PC-3 (cell line): ENCODE data around the gene PDE11A. TPM values are rescaled to one million over a fixed set of nuclear protein-coding genes. Genes with fewer than 3 reads are reported as not detected.
A peak's percentile ranks its signal among the peaks of the same experiment; 100 is the strongest.

Experiments used
- ATAC-seq: fragments of 200-7000 bp; cut with Tn5 transposase; 2 replicates; pipeline ENCODE4 v1.9.1; 2020; ENCODE audit warnings: mild to moderate bottlenecking, moderate library complexity
- BruUV-seq: library from RNA; stranded (reverse); fragments of 400-500 nt; replicated peaks from 2 replicates; lab custom pipeline; 2021; lab: Mats Ljungman, UMichigan
- CTCF ChIA-PET: fragments of 300-600 bp; sonication (Branson Sonifier 250); formaldehyde crosslinking; loops from one replicate; lab custom pipeline; 2022; ENCODE audit warnings: antibody characterized with exemption; lab: Charles Lee
- POLR2A ChIA-PET: fragments of 300-600 bp; sonication (Branson Sonifier 250); formaldehyde crosslinking; loops from one replicate; lab custom pipeline; 2022; ENCODE audit warnings: antibody characterized with exemption; ENCODE audit not compliant: unreplicated experiment; lab: Charles Lee
- DNase-seq: peaks from one replicate; pipeline ENCODE4 v3.0.0-alpha.2; 2015
- H2AFZ ChIP-seq: fragments of 300-600 bp; sonication (generic); 2 replicates; pipeline ENCODE4 v1.6.0; 2016; ENCODE audit warnings: antibody characterized with exemption, low read length
- H3F3A ChIP-seq: fragments of 300-600 bp; sonication (generic); one replicate; pipeline ENCODE4 v1.6.0; 2017; ENCODE audit warnings: antibody characterized with exemption, low read length, control low read depth, mild to moderate bottlenecking; ENCODE audit not compliant: unreplicated experiment
- H3K27ac ChIP-seq: fragments of 300-600 bp; sonication (generic); 2 replicates; pipeline ENCODE4 v1.5.1; 2016; ENCODE audit warnings: mild to moderate bottlenecking, low read length
- H3K27me3 ChIP-seq: fragments of 300-600 bp; sonication (generic); 2 replicates; pipeline ENCODE4 v1.6.1; 2016; ENCODE audit warnings: low read length, mixed read lengths
- H3K36me3 ChIP-seq: fragments of 300-600 bp; sonication (generic); 2 replicates; pipeline ENCODE4 v1.6.1; 2016; ENCODE audit warnings: low read depth, mixed run types, low read length, mixed read lengths
- H3K4me1 ChIP-seq: fragments of 300-600 bp; sonication (generic); 2 replicates; pipeline ENCODE4 v1.5.1; 2016; ENCODE audit warnings: low read length; ENCODE audit not compliant: insufficient read depth
- H3K4me2 ChIP-seq: fragments of 300-600 bp; sonication (generic); 2 replicates; pipeline ENCODE4 v1.6.0; 2016; ENCODE audit warnings: low read length
- H3K4me3 ChIP-seq: fragments of 300-600 bp; sonication (generic); 2 replicates; pipeline ENCODE4 v1.5.1; 2016; ENCODE audit warnings: mild to moderate bottlenecking, low read length, mixed read lengths
- H3K79me2 ChIP-seq: fragments of 300-600 bp; sonication (generic); 2 replicates; pipeline ENCODE4 v1.6.1; 2017; ENCODE audit warnings: low read length, mixed read lengths
- H3K9ac ChIP-seq: fragments of 300-600 bp; sonication (generic); 2 replicates; pipeline ENCODE4 v1.6.0; 2016; ENCODE audit warnings: mild to moderate bottlenecking, low read length
- H3K9me2 ChIP-seq: fragments of 300-600 bp; sonication (generic); replicated peaks from 2 replicates; pipeline ENCODE4 v1.6.1; 2016; ENCODE audit warnings: mixed run types, low read length, mixed read lengths
- H3K9me3 ChIP-seq: fragments of 300-600 bp; sonication (generic); 2 replicates; pipeline ENCODE4 v1.6.1; 2016; ENCODE audit warnings: low read length, mixed read lengths
- H4K20me1 ChIP-seq: fragments of 300-600 bp; sonication (generic); 2 replicates; pipeline ENCODE4 v1.6.1; 2016; ENCODE audit warnings: low read length, mixed read lengths
- EZH2 ChIP-seq: fragments of 300-600 bp; sonication (generic); IDR thresholded peaks from one replicate; pipeline ENCODE4 v1.6.1; 2017; ENCODE audit warnings: antibody characterized with exemption, mild to moderate bottlenecking, low read length; ENCODE audit not compliant: unreplicated experiment
- EZH2phosphoT487 ChIP-seq: fragments of 300-600 bp; sonication (generic); IDR thresholded peaks from 2 replicates; pipeline ENCODE4 v1.6.1; 2018; ENCODE audit warnings: mild to moderate bottlenecking, antibody characterized with exemption, low read length, borderline replicate concordance
- intact Hi-C: fragments of 100-400 bp; cut with micrococcal nuclease; formaldehyde crosslinking; loops from 2 replicates; pipeline ENCODE4 v1.9.0; 2023
- total RNA-seq: library from RNA; depleted of rRNA; stranded (reverse); fragments of >200 nt; gene quantifications from 2 replicates; pipeline ENCODE4 v1.2.3, GENCODE V29; 2014
- TF ChIP-seq, protein P1 (sequence below): fragments of 300-600 bp; sonication (generic); conservative IDR thresholded peaks from 2 replicates; pipeline ENCODE4 v1.5.1; 2017; ENCODE audit warnings: antibody characterized with exemption, low read depth, mild to moderate bottlenecking, low read length

The PDE11A gene
- total RNA-seq, 1 experiment from 2014 or later, result 0.15 TPM

DNA sequence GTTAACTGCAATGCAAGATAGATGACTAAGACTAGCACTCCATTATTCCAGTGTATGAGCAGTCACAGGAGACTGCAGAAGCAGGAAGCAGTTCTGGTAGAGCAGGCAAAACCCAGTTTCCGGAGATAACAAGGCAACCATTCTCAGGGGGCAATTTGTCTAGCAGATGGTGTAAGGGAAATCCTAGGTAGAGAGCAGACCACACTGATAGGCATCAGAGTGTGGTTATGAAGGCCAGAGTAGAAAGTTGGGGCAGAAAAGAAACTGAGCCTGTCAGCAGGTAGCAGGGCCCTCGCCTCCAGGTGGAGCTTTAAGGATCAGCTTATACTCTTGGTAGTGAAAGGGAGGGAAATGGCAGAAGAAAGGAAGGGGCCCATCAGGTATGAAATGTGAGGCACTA, 164.4 kb downstream of the PDE11A start:
- no peak overlapping the region for H3K4me3 ChIP-seq
- no peak overlapping the region for H2AFZ ChIP-seq
- DNase-seq, result no peak
- H3K4me1 ChIP-seq, result no peaks in the 10 kb centered on the region
- no peaks in the 10 kb centered on the region for H3K36me3 ChIP-seq
- no peaks in the 10 kb centered on the region for H4K20me1 ChIP-seq
- H3K79me2 ChIP-seq, result no peaks in the 10 kb centered on the region
- intact Hi-C loops, result loop anchor here (10.0 kb wide), 1 partner anchor 507 kb away; no protein-coding TSS in a partner anchor
- H3K4me2 ChIP-seq, result no peak overlapping the region
- no peaks in the 10 kb centered on the region for H3K9me3 ChIP-seq
- H3K9ac ChIP-seq, result no peak overlapping the region
- no peaks in the 10 kb centered on the region for H3K27me3 ChIP-seq
- ATAC-seq, result no peak
- no peaks in the 10 kb centered on the region for H3F3A ChIP-seq
- BruUV-seq, result no TSS peak
- TF ChIP-seq, protein P1, sequence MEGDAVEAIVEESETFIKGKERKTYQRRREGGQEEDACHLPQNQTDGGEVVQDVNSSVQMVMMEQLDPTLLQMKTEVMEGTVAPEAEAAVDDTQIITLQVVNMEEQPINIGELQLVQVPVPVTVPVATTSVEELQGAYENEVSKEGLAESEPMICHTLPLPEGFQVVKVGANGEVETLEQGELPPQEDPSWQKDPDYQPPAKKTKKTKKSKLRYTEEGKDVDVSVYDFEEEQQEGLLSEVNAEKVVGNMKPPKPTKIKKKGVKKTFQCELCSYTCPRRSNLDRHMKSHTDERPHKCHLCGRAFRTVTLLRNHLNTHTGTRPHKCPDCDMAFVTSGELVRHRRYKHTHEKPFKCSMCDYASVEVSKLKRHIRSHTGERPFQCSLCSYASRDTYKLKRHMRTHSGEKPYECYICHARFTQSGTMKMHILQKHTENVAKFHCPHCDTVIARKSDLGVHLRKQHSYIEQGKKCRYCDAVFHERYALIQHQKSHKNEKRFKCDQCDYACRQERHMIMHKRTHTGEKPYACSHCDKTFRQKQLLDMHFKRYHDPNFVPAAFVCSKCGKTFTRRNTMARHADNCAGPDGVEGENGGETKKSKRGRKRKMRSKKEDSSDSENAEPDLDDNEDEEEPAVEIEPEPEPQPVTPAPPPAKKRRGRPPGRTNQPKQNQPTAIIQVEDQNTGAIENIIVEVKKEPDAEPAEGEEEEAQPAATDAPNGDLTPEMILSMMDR, result no peak
- TF ChIP-seq EZH2phosphoT487 (no peak), EZH2 (no peak)
- H3K9me2 ChIP-seq, result no peaks in the 10 kb centered on the region
- ChIA-PET CTCF (interaction anchor here (0.6 kb wide), 1 partner anchor 59 kb away, joined by 3 read pairs; no protein-coding TSS in a partner anchor), POLR2A (no interaction called here)
- H3K27ac ChIP-seq, result no peak overlapping the region

DNA sequence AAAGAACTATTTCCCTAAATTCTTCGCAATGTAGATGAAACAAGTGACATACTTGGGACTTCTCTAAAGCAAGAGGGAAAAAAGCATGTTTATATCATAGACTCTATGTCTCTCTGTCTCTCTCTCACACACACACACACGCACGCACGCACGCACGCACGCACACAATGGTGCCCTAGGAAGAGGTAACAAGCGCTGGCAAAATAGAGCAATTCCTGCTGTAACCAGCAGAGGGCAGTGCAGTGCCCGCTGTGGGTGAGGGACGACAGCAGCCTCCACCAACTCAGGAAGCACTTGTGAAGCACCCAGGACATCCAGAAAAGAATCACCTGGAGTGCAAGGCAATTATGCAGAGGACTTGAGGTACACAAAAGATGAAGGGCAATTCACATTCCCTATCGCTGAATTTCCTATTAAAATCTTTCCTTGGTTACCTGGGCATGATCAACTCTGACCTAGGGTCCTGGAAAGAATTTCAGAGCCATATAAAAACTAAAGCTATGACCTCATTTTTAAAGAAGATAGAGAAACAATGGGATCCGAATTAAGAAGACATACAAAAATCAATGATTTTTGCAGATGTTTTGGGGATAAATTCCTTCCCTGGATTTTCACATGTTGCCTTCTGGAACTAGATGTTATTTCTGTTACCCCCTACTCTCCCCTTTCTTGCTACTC, 166.4 kb downstream of the PDE11A start:
- Histone ChIP-seq H3K9ac (no peak overlapping the region), H3K4me2 (peak overlapping the region; percentile 13; the same call in 1 of the 2 replicates), H3K27me3 (no peaks in the 10 kb centered on the region), H3K79me2 (no peaks in the 10 kb centered on the region), H3K4me3 (no peak overlapping the region), H3K27ac (no peak overlapping the region), H4K20me1 (no peaks in the 10 kb centered on the region), H2AFZ (no peak overlapping the region), H3K9me3 (no peaks in the 10 kb centered on the region), H3K36me3 (no peaks in the 10 kb centered on the region), H3K4me1 (no peaks in the 10 kb centered on the region), H3F3A (no peaks in the 10 kb centered on the region), H3K9me2 (no peaks in the 10 kb centered on the region)
- intact Hi-C loops, result loop anchor here (10.0 kb wide), 1 partner anchor 509 kb away; no protein-coding TSS in a partner anchor
- TF ChIP-seq, protein P1, result peak; percentile 92
- TF ChIP-seq EZH2, result no peak
- CTCF ChIA-PET, result interaction anchor here (0.5 kb wide), 1 partner anchor 83 kb away, joined by 3 read pairs; no protein-coding TSS in a partner anchor
- ATAC-seq (peak; percentile 89), DNase-seq (peak; percentile 82)
- POLR2A ChIA-PET, result no interaction called here
- BruUV-seq, result no TSS peak

DNA sequence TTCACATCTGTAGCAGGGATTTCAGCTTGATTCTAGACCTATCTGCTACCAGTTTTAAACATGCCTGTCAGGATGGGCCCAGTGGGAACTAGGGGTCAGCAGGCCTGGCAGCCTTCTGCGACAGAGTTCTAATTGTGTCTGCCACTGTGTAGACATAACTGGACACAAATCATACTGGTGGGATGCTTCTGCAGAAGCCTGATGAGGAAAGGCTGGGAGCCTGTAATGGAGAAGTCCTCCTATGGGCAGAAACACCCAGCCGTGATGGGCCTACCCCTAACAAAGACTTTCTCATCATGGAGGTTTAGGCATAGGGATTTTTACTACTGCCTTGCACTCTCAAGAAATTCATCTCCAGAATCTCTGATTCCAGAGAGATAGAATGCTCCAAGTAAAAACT, 166.9 kb downstream of the PDE11A start:
- no peaks in the 10 kb centered on the region for H4K20me1 ChIP-seq
- no peaks in the 10 kb centered on the region for H3K79me2 ChIP-seq
- CTCF ChIA-PET, result interaction anchor here (0.5 kb wide), 1 partner anchor 84 kb away, joined by 3 read pairs; no protein-coding TSS in a partner anchor
- H3K4me1 ChIP-seq, result no peaks in the 10 kb centered on the region
- intact Hi-C loops, result loop anchor here (10.0 kb wide), 1 partner anchor 509 kb away; no protein-coding TSS in a partner anchor
- POLR2A ChIA-PET, result no interaction called here
- no peaks in the 10 kb centered on the region for H3K27me3 ChIP-seq
- peak overlapping the region; percentile 13; the same call in 1 of the 2 replicates for H3K4me2 ChIP-seq
- no peak overlapping the region for H3K4me3 ChIP-seq
- TF ChIP-seq EZH2phosphoT487, result no peak
- TF ChIP-seq, protein P1, result no peak
- no peak for TF ChIP-seq EZH2
- H3K36me3 ChIP-seq, result no peaks in the 10 kb centered on the region
- H3K27ac ChIP-seq, result no peak overlapping the region
- no peaks in the 10 kb centered on the region for H3K9me3 ChIP-seq
- DNase-seq, result no peak
- BruUV-seq, result no TSS peak
- H3K9ac ChIP-seq, result no peak overlapping the region
- no peak overlapping the region for H2AFZ ChIP-seq
- no peaks in the 10 kb centered on the region for H3F3A ChIP-seq
- ATAC-seq, result no peak
- no peaks in the 10 kb centered on the region for H3K9me2 ChIP-seq
